Measurements from ENCODE around the gene KLHDC4. TPM values are rescaled to one million over a fixed set of nuclear protein-coding genes. Genes with fewer than 3 reads are reported as not detected.

The KLHDC4 gene
- total and polyA plus RNA-seq, 2 donors (not counting 1 experiment from before 2014, with no cell fraction given) = 51.3 to 90.8 TPM

GRCh38 chr16:87685766-87686165 lies 80.0 kb downstream of the KLHDC4 start:
- 86% methylated on average over 12 of the region's 13 CpGs for WGBS (ENCODE audit: insufficient coverage)
- no peak overlapping the region for H3K27ac Mint-ChIP-seq
- Histone ChIP-seq H3K79me2 (ENCODE audit: control insufficient read depth, insufficient read depth, low read length) (no peaks in the 10 kb centered on the region), H3K9ac (ENCODE audit: low read length) (no peak overlapping the region), H3K4me1 (ENCODE audit: control insufficient read depth in 2 of 2, insufficient read depth in 2 of 2, low read length in 2 of 2) (peaks cover 0 to 12% of the 10 kb centered on the region in 2 donors), H4K20me1 (ENCODE audit: control insufficient read depth, insufficient read depth, low read length, poor library complexity, severe bottlenecking) (no peaks in the 10 kb centered on the region), H3K9me3 (ENCODE audit: control extremely low read depth in 1 of 3, control insufficient read depth in 2 of 3, insufficient read depth in 1 of 3, low read length in 2 of 3) (no peaks in the 10 kb centered on the region), H3K27me3 (replicated peaks in 1 of 4; ENCODE audit: control extremely low read depth in 1 of 4, control insufficient read depth in 3 of 4, insufficient read depth in 4 of 4, low read length in 3 of 4) (peaks cover 0 to 11% (median 0%) of the 10 kb centered on the region in 4 experiments), H3K4me3 (ENCODE audit: control extremely low read depth in 1 of 5, extremely low read depth in 1 of 5, insufficient read depth in 1 of 5, low read depth in 2 of 5, low read length in 4 of 5) (no peak overlapping the region), H3K27ac (ENCODE audit: low read length in 2 of 2) (no peak overlapping the region), H3K4me2 (replicated peaks; ENCODE audit: low read depth, low read length, poor library complexity, severe bottlenecking) (no peak overlapping the region), H3K36me3 (replicated peaks in 1 of 2; ENCODE audit: control extremely low read depth in 1 of 2, control insufficient read depth in 1 of 2, extremely low read depth in 1 of 2, insufficient read depth in 2 of 2, low read length in 1 of 2) (no peaks in the 10 kb centered on the region), H2AFZ (ENCODE audit: insufficient read depth, low read depth, low read length, poor library complexity, severe bottlenecking) (no peak overlapping the region)
- TF ChIP-seq EZH2 (IDR thresholded peaks at IDR 0.05; ENCODE audit: borderline replicate concordance, insufficient read depth, low read depth, low read length, poor library complexity, severe bottlenecking) (no peak), CTCF (IDR thresholded peaks at IDR 0.05) (no peak)
- ATAC-seq (ENCODE audit: low read depth) (no peak), DNase-seq (no peak)
- no peak overlapping the region for H3K4me3 Mint-ChIP-seq
- H3K9me3 Mint-ChIP-seq (ENCODE audit: insufficient read depth) = no peaks in the 10 kb centered on the region
- peaks cover 3% of the 10 kb centered on the region for H3K27me3 Mint-ChIP-seq
- ChIA-PET POLR2A (no interaction called here), CTCF (no interaction called here)
- intact Hi-C loops (cut with micrococcal nuclease) = no loop called here
- peaks cover 5% of the 10 kb centered on the region for H3K4me1 Mint-ChIP-seq

GRCh38 chr16:87685405-87685755 lies 80.4 kb downstream of the KLHDC4 start:
- TF ChIP-seq EZH2 (IDR thresholded peaks at IDR 0.05; ENCODE audit: borderline replicate concordance, insufficient read depth, low read depth, low read length, poor library complexity, severe bottlenecking) (no peak), CTCF (IDR thresholded peaks at IDR 0.05) (no peak)
- no peaks in the 10 kb centered on the region for H3K9me3 ChIP-seq (ENCODE audit: control extremely low read depth in 1 of 3, control insufficient read depth in 2 of 3, insufficient read depth in 1 of 3, low read length in 2 of 3)
- no peaks in the 10 kb centered on the region for H3K79me2 ChIP-seq (ENCODE audit: control insufficient read depth, insufficient read depth, low read length)
- CTCF ChIA-PET = no interaction called here
- intact Hi-C loops (cut with micrococcal nuclease) = no loop called here
- POLR2A ChIA-PET = no interaction called here
- Mint-ChIP-seq H3K4me3 (no peak overlapping the region), H3K27ac (no peak overlapping the region), H3K9me3 (ENCODE audit: insufficient read depth) (no peaks in the 10 kb centered on the region), H3K27me3 (peaks cover 5% of the 10 kb centered on the region), H3K4me1 (peaks cover 5% of the 10 kb centered on the region)
- no peaks in the 10 kb centered on the region for H3K36me3 ChIP-seq (replicated peaks in 1 of 2; ENCODE audit: control extremely low read depth in 1 of 2, control insufficient read depth in 1 of 2, extremely low read depth in 1 of 2, insufficient read depth in 2 of 2, low read length in 1 of 2)
- WGBS (ENCODE audit: insufficient coverage) = 81% methylated on average over 18 of the region's 19 CpGs
- ATAC-seq (ENCODE audit: low read depth) (no peak), DNase-seq (no peak)
- H3K27me3 ChIP-seq (replicated peaks in 1 of 4; ENCODE audit: control extremely low read depth in 1 of 4, control insufficient read depth in 3 of 4, insufficient read depth in 4 of 4, low read length in 3 of 4) = peaks cover 0 to 11% (median 0%) of the 10 kb centered on the region in 4 experiments
- no peak overlapping the region for H2AFZ ChIP-seq (ENCODE audit: insufficient read depth, low read depth, low read length, poor library complexity, severe bottlenecking)
- no peak overlapping the region for H3K9ac ChIP-seq (ENCODE audit: low read length)
- H3K4me2 ChIP-seq (replicated peaks; ENCODE audit: low read depth, low read length, poor library complexity, severe bottlenecking) = no peak overlapping the region
- H3K4me3 ChIP-seq (ENCODE audit: control extremely low read depth in 1 of 5, extremely low read depth in 1 of 5, insufficient read depth in 1 of 5, low read depth in 2 of 5, low read length in 4 of 5) = no peak overlapping the region
- no peak overlapping the region for H3K27ac ChIP-seq (ENCODE audit: low read length in 2 of 2)
- H4K20me1 ChIP-seq (ENCODE audit: control insufficient read depth, insufficient read depth, low read length, poor library complexity, severe bottlenecking) = no peaks in the 10 kb centered on the region
- H3K4me1 ChIP-seq (ENCODE audit: control insufficient read depth in 2 of 2, insufficient read depth in 2 of 2, low read length in 2 of 2) = peaks cover 0 to 12% of the 10 kb centered on the region in 2 donors

Data from B cell (primary cell).